ENCODE results near the gene ASB8.

The ASB8 gene

GRCh38 chr12:48105321-48105866, 51.9 kb downstream of the ASB8 start:
- Histone ChIP-seq H3K4me1 (ENCODE audit: control insufficient read depth, low read length) (peaks cover 49% of the 10 kb centered on the region), H3K27ac (ENCODE audit: low read depth, low read length) (peak overlapping the region; percentile 94), H3K9me2 (replicated peaks; ENCODE audit: control insufficient read depth, low read length) (no peaks in the 10 kb centered on the region), H3K9me3 (ENCODE audit: control insufficient read depth, insufficient read depth, low read length) (no peaks in the 10 kb centered on the region), H3K4me3 (ENCODE audit: low read length) (peak overlapping the region; percentile 94), H3K27me3 (ENCODE audit: control insufficient read depth, low read length) (no peaks in the 10 kb centered on the region), H3K4me2 (ENCODE audit: low read length) (peak overlapping the region; percentile 98), H3K36me3 (ENCODE audit: control insufficient read depth, low read length) (peaks cover 16% of the 10 kb centered on the region), H4K20me1 (ENCODE audit: control insufficient read depth, insufficient read depth, low read depth, low read length) (no peaks in the 10 kb centered on the region), H3K79me2 (ENCODE audit: control insufficient read depth, low read length) (peaks cover 68% of the 10 kb centered on the region), H3F3A (ENCODE audit: control insufficient read depth, insufficient read depth) (peaks cover 21% of the 10 kb centered on the region)
- TF ChIP-seq, protein P1, sequence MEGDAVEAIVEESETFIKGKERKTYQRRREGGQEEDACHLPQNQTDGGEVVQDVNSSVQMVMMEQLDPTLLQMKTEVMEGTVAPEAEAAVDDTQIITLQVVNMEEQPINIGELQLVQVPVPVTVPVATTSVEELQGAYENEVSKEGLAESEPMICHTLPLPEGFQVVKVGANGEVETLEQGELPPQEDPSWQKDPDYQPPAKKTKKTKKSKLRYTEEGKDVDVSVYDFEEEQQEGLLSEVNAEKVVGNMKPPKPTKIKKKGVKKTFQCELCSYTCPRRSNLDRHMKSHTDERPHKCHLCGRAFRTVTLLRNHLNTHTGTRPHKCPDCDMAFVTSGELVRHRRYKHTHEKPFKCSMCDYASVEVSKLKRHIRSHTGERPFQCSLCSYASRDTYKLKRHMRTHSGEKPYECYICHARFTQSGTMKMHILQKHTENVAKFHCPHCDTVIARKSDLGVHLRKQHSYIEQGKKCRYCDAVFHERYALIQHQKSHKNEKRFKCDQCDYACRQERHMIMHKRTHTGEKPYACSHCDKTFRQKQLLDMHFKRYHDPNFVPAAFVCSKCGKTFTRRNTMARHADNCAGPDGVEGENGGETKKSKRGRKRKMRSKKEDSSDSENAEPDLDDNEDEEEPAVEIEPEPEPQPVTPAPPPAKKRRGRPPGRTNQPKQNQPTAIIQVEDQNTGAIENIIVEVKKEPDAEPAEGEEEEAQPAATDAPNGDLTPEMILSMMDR (IDR thresholded peaks at IDR 0.05; ENCODE audit: low read depth, low read length, poor library complexity, severe bottlenecking), result no peak
- no peak for TF ChIP-seq EZH2phosphoT487 (IDR thresholded peaks at IDR 0.05; ENCODE audit: borderline replicate concordance, low read length)

- H3K36me3 ChIP-seq (ENCODE audit: control insufficient read depth, low read length), result peaks cover 21% of the 10 kb centered on the region
- TF ChIP-seq EZH2phosphoT487 (IDR thresholded peaks at IDR 0.05; ENCODE audit: borderline replicate concordance, low read length), result no peak
- TF ChIP-seq, protein P1 (IDR thresholded peaks at IDR 0.05; ENCODE audit: low read depth, low read length, poor library complexity, severe bottlenecking), result no peak
- peak overlapping the region; percentile 94 for H3K4me3 ChIP-seq (ENCODE audit: low read length)
- peaks cover 21% of the 10 kb centered on the region for H3F3A ChIP-seq (ENCODE audit: control insufficient read depth, insufficient read depth)
- H4K20me1 ChIP-seq (ENCODE audit: control insufficient read depth, insufficient read depth, low read depth, low read length), result no peaks in the 10 kb centered on the region
- no peaks in the 10 kb centered on the region for H3K9me2 ChIP-seq (replicated peaks; ENCODE audit: control insufficient read depth, low read length)
- H3K79me2 ChIP-seq (ENCODE audit: control insufficient read depth, low read length), result peaks cover 77% of the 10 kb centered on the region
- H3K4me2 ChIP-seq (ENCODE audit: low read length), result peak overlapping the region; percentile 98
- no peaks in the 10 kb centered on the region for H3K27me3 ChIP-seq (ENCODE audit: control insufficient read depth, low read length)
- peaks cover 52% of the 10 kb centered on the region for H3K4me1 ChIP-seq (ENCODE audit: control insufficient read depth, low read length)
- peak overlapping the region; percentile 94 for H3K27ac ChIP-seq (ENCODE audit: low read depth, low read length)
- no peaks in the 10 kb centered on the region for H3K9me3 ChIP-seq (ENCODE audit: control insufficient read depth, insufficient read depth, low read length)
Observed at GRCh38 chr12:48104531-48104930, 52.8 kb downstream of the ASB8 start.
